ENCODE data around the gene ANKRD9.

ANKRD9 gene

DNA sequence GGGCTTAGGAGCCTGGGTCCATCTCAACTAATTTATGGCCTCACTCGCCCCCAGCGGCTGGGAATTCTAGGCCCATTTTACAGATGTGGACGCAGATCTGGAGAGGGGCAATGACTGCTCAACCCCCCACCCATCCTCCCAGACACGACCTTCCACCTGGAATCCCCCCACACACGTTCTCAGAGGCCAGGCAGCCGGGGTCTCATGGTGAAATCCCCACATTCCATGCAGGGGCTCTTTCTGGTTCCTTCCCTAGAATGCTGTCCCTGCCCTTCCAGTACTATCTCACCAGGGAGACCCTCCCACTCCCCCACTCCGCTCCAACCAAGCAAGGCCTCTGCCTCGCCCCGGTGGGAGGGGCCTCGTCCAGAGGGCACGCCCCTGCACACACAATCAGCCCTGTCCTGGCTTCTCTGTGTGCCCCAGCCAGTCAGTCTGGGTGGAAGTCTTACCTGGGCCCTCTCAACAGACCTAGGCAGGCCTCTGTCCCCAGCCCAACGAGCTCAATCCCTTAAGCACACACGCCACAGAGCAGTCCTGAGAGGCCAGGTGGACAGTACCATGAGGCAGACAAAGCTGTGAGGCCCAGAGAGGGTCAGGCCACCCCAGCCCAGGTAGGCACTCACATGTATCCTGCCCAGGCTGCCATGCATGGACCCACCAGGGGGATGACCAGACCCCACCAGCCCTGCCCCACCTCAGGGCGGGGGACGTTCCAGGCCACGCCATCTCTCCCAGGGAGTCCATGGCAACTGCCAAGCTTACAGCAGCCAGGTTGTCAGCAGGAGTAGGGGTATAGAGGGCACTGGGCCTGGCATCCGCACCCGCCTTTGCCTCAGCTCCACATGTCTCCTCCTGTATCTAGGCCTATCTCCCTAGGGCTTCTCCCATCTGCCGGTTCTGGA lies 1.3 kb upstream of the ANKRD9 start:
- DNase-seq = peak; percentile 70

DNA sequence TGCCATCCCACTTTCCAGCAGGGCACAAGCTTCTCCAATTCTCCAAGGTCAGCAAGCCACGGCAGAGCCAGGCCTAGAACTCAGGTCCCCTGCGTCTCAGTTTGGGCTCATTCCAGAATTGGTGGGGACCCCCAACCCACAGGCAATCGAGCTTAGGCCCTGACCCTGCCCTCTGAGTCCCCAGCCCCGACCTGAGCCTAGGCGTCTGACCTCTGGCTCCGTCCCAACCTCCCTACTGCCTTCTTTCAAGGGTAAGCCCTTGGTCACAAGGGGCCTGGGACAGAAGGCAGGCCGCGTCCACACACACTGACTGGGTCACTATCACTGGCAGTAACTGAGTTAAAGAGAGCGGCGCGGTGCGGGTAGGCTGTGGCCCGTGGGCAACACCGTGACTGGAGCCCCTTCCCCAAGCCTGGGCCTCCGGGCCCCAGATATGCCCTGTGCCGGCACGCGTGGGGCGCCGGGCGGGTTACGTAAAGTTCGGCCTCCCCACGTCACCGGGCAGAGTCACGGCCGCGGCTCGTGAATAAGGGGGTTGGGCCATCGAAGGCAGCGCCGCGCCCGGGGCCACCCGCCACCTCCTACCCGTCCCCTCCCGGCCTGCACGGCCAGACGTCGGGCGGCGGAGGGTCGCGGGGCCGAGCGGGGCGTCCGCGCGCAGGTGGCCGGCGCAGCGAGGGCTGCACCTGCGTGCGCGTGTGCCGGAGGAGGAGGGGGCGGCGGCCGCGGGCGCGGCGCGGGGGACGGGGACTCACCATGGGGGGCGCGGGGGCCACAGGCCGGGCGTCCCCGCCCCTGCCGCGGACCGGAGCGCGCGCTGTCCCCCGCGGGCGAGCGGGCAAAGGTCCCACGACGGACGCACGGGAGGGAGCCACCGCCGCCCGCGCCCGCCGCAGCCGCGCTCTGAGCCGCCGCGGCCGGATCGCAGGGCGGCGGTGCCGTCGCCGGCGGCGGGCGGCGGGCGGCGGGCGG lies 516 bp downstream of the ANKRD9 start:
- DNase-seq = peak; percentile 63

DNA sequence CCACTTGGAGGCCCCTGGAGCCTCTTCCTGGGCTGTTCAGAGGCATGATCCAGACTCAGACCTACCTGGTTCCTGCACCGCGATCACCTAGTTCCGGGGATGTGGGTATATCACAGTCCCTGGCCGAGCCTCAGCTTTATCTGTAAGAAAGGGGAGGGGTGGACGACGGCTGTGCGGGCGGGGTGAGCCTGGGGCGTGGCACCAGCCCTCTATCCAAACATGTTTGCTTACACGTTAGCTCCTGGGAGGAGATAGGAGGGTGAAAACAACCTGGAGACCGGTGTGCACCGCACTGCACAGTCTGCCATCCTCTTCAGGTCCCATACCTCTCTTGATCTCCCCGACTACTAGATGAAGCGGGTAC lies 1.2 kb downstream of the ANKRD9 start:
- no peak for DNase-seq

- DNase-seq = no peak
Measured at GRCh38 chr14:102507857-102508312, 1.7 kb downstream of the ANKRD9 start.

DNA sequence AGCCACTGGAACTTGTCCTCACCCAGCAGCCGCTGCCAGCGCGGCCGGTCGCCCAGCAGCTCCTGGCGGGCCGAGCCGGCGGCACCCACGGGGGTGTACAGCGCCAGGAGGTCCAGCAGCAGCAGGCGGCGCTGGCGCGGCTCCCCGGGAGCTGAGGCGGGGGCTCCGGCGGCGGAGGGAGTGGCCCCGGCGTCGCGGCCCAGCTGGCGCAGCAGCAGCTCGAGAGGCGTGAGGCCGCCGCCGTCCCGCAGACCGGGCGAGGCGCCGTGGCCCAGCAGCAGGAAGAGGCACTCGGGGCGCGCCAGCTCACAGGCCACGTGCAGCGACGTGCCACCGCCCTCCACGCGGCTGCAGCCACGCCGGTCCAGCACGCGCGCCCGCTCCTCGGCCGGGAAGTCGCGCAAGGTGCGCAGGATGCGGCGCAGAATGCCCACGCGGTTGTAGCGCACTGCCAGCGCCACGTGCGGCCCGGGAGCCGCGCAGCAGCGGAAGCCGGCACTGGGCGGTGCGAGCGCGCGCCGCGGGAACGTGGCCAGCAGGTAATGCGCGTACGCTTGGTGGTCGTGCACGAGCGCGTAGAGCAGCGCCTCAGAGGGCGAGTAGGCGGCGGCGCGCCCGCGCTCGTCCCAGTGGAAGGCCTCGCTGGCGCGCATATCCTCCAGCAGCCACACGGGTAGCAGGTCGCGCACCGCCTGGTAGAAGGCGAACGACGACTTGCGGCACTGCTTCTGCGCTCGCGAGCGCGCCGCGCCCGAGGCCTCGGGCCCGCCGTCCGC lies 2.3 kb downstream of the ANKRD9 start:
- peak; percentile 18 for DNase-seq

- DNase-seq = no peak
Measured at GRCh38 chr14:102506626-102506925, 3.0 kb downstream of the ANKRD9 start.

DNA sequence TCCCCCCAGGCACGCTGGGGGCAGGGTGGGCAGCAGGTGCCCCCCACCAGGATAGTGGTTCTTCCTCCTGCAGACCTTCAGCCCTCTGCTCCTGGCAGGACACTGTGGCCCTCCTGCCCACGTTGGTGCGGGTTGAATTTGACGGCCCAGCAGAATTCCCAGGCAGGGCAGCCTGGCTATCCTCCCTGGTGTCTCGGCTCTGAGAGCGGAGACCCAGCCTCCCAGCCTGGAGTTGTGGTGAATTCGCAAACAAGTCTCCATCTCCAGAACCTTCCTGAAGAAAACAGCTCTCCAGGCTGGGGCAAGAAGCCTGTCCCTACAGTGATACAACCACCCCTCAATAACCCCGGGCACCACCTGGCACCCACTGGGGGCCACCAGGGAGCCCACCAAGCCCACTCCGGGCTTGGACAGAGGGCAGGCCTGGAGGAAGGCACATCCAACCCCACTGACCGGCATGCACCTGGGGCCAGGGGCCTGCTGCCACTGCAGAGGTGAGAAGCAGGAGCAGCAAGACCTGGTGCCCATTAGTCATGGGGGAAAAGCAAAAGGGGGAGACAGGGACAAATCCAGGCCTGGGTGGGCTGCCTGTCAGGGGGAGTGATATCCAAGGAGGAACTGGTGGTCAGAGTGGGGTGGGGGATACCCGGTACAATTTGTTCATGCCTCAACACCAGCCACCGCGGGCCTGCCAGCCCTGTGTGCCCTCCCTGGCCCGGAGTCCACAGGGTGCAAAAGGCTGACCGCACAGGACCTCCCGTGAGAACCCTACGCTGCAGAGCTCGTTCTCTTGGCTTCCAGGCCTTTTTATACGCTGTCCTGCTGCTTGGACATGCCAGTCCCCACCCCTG lies 3.6 kb downstream of the ANKRD9 start:
- no peak for DNase-seq

DNA sequence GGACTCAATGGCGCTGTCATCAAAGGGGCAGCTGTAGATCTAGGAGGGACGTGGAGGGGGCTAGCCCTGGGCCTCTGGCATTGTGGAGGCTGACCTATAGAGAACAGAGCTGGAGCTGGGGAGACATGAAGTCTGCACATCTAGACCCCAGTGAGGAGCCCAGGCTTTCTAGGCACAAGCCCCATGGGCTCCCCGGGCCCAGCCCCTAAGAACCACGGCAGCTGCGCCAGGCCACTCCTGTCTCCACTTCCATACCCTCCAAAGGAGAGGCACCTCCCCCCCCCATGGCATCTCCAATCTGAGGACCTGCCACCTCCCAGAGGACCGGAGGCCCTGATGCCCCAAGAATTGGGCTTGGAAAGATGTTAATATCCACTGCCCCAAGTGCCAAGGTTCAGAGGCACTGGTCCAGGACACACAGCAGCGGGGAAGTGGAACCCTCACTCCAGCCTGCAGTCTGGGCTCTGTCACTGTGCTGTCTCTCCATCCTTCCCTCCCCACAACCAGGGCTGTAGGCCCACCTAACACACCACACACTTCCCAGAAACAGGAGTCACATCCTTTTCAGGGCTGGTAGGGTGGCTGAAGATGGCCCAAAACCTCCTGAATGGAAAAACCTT lies 4.5 kb downstream of the ANKRD9 start:
- no peak for DNase-seq

GRCh38 chr14:102504328-102504999 lies 5.1 kb downstream of the ANKRD9 start:
- DNase-seq = peak; percentile 24

DNA sequence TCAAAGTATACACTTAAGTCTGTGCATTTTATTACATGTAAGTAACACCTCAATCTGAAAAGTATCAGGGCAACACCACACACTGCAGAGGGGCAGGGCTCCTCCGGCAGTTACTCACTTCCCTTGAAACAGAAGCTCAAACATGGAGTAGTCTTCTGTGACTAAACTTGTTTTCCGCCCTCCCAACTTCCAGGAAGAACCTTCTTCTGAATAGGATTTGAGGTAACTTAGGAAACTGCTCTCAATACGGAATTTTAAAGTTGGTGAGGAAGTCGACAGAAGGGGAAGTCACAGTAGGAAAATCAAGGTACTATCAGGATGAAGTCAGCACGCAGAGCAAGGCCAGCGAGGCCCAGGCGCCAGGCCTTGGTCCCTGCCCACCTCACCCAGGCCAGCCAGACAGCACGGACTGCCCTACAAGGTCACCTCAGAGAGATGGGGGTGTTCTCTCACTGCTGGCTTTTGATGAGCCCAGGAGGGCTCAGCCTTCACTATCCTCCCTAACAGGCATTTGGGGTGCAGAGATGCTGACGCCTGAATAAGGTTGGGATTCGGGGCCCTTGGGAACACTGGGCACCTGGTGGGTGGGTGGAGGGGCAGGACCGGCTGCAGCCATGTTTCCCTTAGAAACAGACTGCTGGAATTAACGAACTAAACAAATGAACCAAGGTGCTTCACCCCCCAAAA lies 5.8 kb downstream of the ANKRD9 start:
- DNase-seq = no peak

GRCh38 chr14:102502571-102502970 lies 7.0 kb downstream of the ANKRD9 start:
- DNase-seq = no peak

GRCh38 chr14:102501751-102502315 lies 7.7 kb downstream of the ANKRD9 start:
- DNase-seq = no peak

DNA sequence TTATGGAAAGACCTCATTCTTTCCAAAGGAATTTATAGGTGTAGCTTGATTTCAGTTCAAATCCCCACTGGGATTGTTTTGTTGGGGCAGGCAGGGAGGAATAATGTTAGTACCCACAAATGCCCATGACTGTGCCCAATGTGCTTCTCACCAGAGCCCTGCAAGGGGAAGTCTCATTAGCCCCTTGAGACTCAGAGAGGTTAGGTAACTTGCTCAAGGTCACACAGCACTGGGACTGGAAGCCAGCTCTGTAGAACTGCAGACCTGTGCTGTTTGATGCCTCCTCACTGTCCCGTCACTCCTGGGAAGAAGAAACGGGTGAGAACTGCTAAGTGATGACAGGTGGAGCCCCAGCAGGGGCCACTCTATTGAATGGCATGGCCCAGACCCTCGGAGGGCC lies 8.9 kb downstream of the ANKRD9 start:
- no peak for DNase-seq

- DNase-seq = no peak
Measured at GRCh38 chr14:102500158-102500662, 9.4 kb downstream of the ANKRD9 start.

- no peak for DNase-seq
Measured at GRCh38 chr14:102499401-102500157, 10.0 kb downstream of the ANKRD9 start.

DNA sequence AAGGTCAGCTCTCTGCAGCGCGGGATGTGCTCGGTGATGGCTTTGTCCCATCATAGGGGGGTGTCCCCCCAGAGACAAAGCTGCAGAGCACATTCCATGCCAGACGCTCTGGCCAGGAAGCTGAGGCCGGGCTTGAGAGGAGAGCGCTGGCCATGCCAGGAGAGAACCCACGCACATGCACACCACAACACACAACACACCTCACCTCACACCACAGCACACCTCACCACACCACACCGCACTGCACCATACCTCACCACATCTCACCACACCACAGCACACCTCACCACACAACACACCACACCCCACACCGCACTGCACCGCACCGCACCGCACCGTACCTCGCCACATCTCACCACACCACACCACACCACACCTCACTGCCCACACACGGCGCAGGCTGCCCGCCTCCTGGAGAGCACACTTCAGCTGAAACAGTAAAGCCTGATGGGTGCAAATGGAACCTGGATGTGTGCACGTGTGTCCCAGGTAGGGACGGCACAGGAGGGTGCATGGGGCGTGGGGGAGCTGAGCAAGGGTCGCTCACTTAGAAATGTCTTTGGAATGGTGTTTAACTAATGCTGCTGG lies 10.8 kb downstream of the ANKRD9 start:
- no peak for DNase-seq

- DNase-seq = no peak
Measured at GRCh38 chr14:102497998-102498677, 11.4 kb downstream of the ANKRD9 start.

Data from eye (tissue), 1 donor.